NB4 (cell line): ENCODE results near the gene ZGRF1.

Source experiments
- CTCF ChIP-seq: IDR thresholded peaks from one replicate; pipeline ENCODE4 v1.5.1; 2012; ENCODE audit warnings: low read depth, low read length
- MAX ChIP-seq: IDR thresholded peaks from 2 replicates; pipeline ENCODE4 v1.6.1; 2011; ENCODE audit warnings: low read depth, low read length
- MYC ChIP-seq: IDR thresholded peaks from 2 replicates; pipeline ENCODE4 v1.6.1; 2011; ENCODE audit warnings: low read depth, low read length
- POLR2A ChIP-seq: IDR thresholded peaks from 2 replicates; pipeline ENCODE4 v1.6.1; 2011; ENCODE audit warnings: mild to moderate bottlenecking; ENCODE audit not compliant: insufficient read length; ENCODE audit errors: extremely low read depth

GRCh38 chr4:112518675-112519074 lies 118.0 kb downstream of the ZGRF1 start:
- TF ChIP-seq CTCF (no peak), POLR2A (no peak), MAX (no peak), MYC (no peak)
